Measurements from ENCODE around the gene LYPD6B. TPM values are rescaled to one million over a fixed set of nuclear protein-coding genes. Genes with fewer than 3 reads are reported as not detected.

Gene LYPD6B
- total RNA-seq, 4 donors from 2014 or later: 3.1 to 9.2 (median 7.6) TPM

GRCh38 chr2:149000158-149000938 lies 38.2 kb upstream of the LYPD6B start:
- TF ChIP-seq, protein P1, sequence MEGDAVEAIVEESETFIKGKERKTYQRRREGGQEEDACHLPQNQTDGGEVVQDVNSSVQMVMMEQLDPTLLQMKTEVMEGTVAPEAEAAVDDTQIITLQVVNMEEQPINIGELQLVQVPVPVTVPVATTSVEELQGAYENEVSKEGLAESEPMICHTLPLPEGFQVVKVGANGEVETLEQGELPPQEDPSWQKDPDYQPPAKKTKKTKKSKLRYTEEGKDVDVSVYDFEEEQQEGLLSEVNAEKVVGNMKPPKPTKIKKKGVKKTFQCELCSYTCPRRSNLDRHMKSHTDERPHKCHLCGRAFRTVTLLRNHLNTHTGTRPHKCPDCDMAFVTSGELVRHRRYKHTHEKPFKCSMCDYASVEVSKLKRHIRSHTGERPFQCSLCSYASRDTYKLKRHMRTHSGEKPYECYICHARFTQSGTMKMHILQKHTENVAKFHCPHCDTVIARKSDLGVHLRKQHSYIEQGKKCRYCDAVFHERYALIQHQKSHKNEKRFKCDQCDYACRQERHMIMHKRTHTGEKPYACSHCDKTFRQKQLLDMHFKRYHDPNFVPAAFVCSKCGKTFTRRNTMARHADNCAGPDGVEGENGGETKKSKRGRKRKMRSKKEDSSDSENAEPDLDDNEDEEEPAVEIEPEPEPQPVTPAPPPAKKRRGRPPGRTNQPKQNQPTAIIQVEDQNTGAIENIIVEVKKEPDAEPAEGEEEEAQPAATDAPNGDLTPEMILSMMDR (IDR thresholded peaks at IDR 0.05): no peak
- TF ChIP-seq POLR2A (IDR thresholded peaks at IDR 0.05): no peak
- Histone ChIP-seq H3K9me3 (no peaks in the 10 kb centered on the region), H3K4me3 (no peak overlapping the region), H3K27ac (no peak overlapping the region), H3K36me3 (no peaks in the 10 kb centered on the region), H3K27me3 (peaks cover 0 to 83% (median 0%) of the 10 kb centered on the region in 4 donors), H3K4me1 (peaks cover 0 to 11% (median 0%) of the 10 kb centered on the region in 3 donors)
- 59 to 65% methylated on average over 6 of the region's 6 CpGs for WGBS, 2 donors
- intact Hi-C loops (cut with DNase I): no loop called here
- no peak for DNase-seq

DNA sequence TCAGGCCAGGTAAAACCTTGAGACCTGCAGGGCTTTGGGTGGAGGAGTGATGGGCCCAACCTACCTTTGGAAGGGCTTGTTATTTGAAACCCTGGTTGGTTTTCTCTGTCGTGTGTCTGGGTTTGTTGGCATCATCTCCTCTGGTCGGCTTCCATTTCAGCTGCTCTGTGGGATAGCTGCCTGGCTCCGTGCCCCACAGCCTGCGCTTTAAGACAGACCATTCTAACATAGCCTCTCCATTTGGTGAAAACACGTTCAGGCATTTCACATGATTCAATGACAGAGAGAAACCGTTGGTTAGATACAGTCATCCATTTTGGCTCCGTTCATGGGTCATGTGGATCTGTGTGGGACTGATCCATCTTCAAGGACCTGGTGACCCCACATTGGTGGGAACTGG lies 37.0 kb upstream of the LYPD6B start:
- intact Hi-C loops (cut with DNase I): no loop called here

DNA sequence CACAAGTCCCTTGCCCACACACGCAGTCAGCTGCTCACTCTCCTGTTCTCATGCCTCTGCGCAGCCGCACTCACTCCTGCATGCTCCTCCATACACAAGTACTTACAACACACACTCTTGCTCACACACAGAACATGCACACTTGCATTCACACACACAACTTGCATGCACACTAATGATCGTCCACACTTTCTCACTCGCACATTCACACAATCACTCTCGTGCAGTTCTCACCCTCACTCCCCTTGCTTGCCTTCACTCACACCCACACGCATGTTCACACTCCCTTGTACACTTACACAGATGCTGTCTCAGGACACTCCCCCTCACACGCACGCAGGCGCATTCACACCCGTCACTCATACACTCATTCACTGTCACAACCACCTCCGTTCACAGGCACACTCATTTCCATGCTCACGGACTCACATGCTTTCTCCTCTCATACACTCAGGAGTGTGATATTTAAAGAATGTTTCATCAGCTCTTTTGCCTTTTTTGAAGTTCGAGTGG lies 36.1 kb upstream of the LYPD6B start:
- no peak overlapping the region for H3K4me3 ChIP-seq
- no peaks in the 10 kb centered on the region for H3K36me3 ChIP-seq
- H3K27me3 ChIP-seq: peaks cover 0 to 70% (median 0%) of the 10 kb centered on the region in 4 donors
- peaks cover 0 to 15% (median 0%) of the 10 kb centered on the region in 3 donors for H3K4me1 ChIP-seq
- no peaks in the 10 kb centered on the region for H3K9me3 ChIP-seq
- TF ChIP-seq, protein P1 (IDR thresholded peaks at IDR 0.05): no peak
- no peak for TF ChIP-seq POLR2A (IDR thresholded peaks at IDR 0.05)
- intact Hi-C loops (cut with DNase I): no loop called here
- H3K27ac ChIP-seq: no peak overlapping the region
- DNase-seq: no peak
- WGBS, 2 donors: 93 to 96% methylated on average over 14 of the region's 14 CpGs

More for the DNA sequence above, 37.0 kb upstream of the LYPD6B start:
- 73 to 84% methylated on average over 5 to 7 of the region's 7 CpGs for WGBS, 2 donors
- H3K4me3 ChIP-seq: no peak overlapping the region
- no peak for DNase-seq
- H3K27me3 ChIP-seq: peaks cover 0 to 79% (median 0%) of the 10 kb centered on the region in 4 donors
- H3K27ac ChIP-seq: no peak overlapping the region
- no peaks in the 10 kb centered on the region for H3K36me3 ChIP-seq
- TF ChIP-seq, protein P1 (IDR thresholded peaks at IDR 0.05): no peak
- no peak for TF ChIP-seq POLR2A (IDR thresholded peaks at IDR 0.05)
- peaks cover 0 to 11% (median 0%) of the 10 kb centered on the region in 3 donors for H3K4me1 ChIP-seq
- no peaks in the 10 kb centered on the region for H3K9me3 ChIP-seq

GRCh38 chr2:149002891-149003740 lies 35.4 kb upstream of the LYPD6B start:
- DNase-seq: no peak
- 95% methylated on average over 18 to 25 of the region's 31 CpGs for WGBS, 2 donors
- no peaks in the 10 kb centered on the region for H3K36me3 ChIP-seq
- H3K4me3 ChIP-seq: no peak overlapping the region
- H3K27ac ChIP-seq: no peak overlapping the region
- H3K9me3 ChIP-seq: no peaks in the 10 kb centered on the region
- H3K4me1 ChIP-seq: peaks cover 0 to 18% (median 0%) of the 10 kb centered on the region in 3 donors
- peaks cover 0 to 63% (median 0%) of the 10 kb centered on the region in 4 donors for H3K27me3 ChIP-seq
- intact Hi-C loops (cut with DNase I): no loop called here
- TF ChIP-seq POLR2A (IDR thresholded peaks at IDR 0.05): no peak
- TF ChIP-seq, protein P1 (IDR thresholded peaks at IDR 0.05): no peak
